ENCODE results near the gene SCN5A. TPM values are rescaled to one million over a fixed set of nuclear protein-coding genes. Genes with fewer than 3 reads are reported as not detected.

The SCN5A gene
- polyA plus RNA-seq, 1 donor (not counting 4 experiments of a cell fraction or from before 2014, with no cell fraction given): 0.26 TPM

DNA sequence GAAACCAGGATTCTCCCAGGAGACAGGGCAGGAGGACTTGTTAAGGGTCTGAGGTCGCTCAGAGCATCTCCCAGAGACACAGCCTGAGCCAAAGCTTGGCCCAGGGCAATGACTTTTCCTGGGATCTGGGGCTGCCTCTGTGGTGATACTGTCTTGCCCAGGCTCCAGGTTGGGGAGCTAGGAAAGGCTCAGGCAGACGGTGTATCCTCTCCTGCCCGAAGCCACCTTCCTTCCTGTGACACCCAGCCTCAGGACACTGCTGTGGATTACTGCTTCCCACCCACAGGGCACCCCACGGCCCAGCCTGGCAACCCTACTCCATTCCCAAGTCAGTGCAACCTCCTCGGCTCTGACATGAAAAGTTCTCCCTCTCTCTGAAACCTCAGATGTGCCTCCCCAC is 31.9 kb downstream of the SCN5A start:
- no peak overlapping the region for H3K27ac ChIP-seq (ENCODE audit: control insufficient read depth, insufficient read depth, low read length)
- H3K9me3 ChIP-seq (ENCODE audit: control insufficient read depth, low read depth, low read length): no peaks in the 10 kb centered on the region
- H4K20me1 ChIP-seq (ENCODE audit: control insufficient read depth, extremely low read depth, insufficient read depth, low read length): no peaks in the 10 kb centered on the region
- H3K27me3 ChIP-seq (ENCODE audit: control insufficient read depth, extremely low read depth, insufficient read depth, low read length): peaks cover 10% of the 10 kb centered on the region
- no peak overlapping the region for H3K4me3 ChIP-seq (ENCODE audit: control insufficient read depth in 2 of 3, extremely low read depth in 1 of 3, insufficient read depth in 2 of 3, low read depth in 1 of 3, low read length in 3 of 3)
- H3K36me3 ChIP-seq (ENCODE audit: control insufficient read depth in 2 of 2, extremely low read depth in 1 of 2, insufficient read depth in 2 of 2, low read length in 2 of 2): no peaks in the 10 kb centered on the region
- H3K4me1 ChIP-seq (ENCODE audit: control insufficient read depth, extremely low read depth, insufficient read depth, low read length): no peaks in the 10 kb centered on the region
- TF ChIP-seq, protein P1, sequence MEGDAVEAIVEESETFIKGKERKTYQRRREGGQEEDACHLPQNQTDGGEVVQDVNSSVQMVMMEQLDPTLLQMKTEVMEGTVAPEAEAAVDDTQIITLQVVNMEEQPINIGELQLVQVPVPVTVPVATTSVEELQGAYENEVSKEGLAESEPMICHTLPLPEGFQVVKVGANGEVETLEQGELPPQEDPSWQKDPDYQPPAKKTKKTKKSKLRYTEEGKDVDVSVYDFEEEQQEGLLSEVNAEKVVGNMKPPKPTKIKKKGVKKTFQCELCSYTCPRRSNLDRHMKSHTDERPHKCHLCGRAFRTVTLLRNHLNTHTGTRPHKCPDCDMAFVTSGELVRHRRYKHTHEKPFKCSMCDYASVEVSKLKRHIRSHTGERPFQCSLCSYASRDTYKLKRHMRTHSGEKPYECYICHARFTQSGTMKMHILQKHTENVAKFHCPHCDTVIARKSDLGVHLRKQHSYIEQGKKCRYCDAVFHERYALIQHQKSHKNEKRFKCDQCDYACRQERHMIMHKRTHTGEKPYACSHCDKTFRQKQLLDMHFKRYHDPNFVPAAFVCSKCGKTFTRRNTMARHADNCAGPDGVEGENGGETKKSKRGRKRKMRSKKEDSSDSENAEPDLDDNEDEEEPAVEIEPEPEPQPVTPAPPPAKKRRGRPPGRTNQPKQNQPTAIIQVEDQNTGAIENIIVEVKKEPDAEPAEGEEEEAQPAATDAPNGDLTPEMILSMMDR (optimal IDR thresholded peaks at IDR 0.05 in 1 of 3, IDR thresholded peaks at IDR 0.05 in 1 of 3, conservative IDR thresholded peaks at IDR 0.05 in 1 of 3; ENCODE audit: extremely low read depth in 1 of 3, insufficient read depth in 2 of 3, low read length in 3 of 3): no peak
- TF ChIP-seq EZH2 (IDR thresholded peaks at IDR 0.05; ENCODE audit: low read length): no peak
- H3K9ac ChIP-seq (ENCODE audit: control insufficient read depth, extremely low read depth, insufficient read depth, low read length): no peak overlapping the region
- H3K9me1 ChIP-seq (ENCODE audit: control insufficient read depth, extremely low read depth, insufficient read depth, low read length): no peaks in the 10 kb centered on the region
- FAIRE-seq (no peak), DNase-seq (ENCODE audit: low read depth, low spot score) (no peak)
- H3K4me2 ChIP-seq (ENCODE audit: control insufficient read depth, extremely low read depth, insufficient read depth, low read depth, low read length): no peak overlapping the region
- H2AFZ ChIP-seq (ENCODE audit: control insufficient read depth, low read length): no peak overlapping the region
- dilution Hi-C loops (cut with MboI; ENCODE audit: extremely low pct_ligation_motif_present, low sequenced_read_pairs): no loop called here
- H3K79me2 ChIP-seq (ENCODE audit: control insufficient read depth, insufficient read depth, low read length): no peaks in the 10 kb centered on the region

DNA sequence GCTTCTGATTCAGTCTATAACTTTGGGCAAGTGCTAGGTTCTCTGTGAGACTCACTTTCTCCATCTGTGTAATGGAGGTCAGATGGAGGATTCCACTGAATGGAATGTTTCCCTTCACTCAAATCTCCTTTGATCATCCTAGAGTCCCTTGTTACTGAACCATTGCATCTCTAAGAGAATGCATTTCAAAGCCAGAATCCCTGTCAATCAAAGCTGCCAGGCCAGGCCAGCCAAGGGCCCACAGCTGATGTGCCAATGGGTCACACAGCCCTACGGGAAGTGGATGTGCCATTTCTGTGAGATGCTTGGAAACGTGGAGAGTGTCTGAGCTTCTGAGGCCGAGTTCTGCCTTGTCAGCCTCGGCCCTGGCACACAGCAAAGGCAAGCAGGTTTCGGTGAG is 32.4 kb downstream of the SCN5A start:
- no peaks in the 10 kb centered on the region for H3K79me2 ChIP-seq (ENCODE audit: control insufficient read depth, insufficient read depth, low read length)
- H4K20me1 ChIP-seq (ENCODE audit: control insufficient read depth, extremely low read depth, insufficient read depth, low read length): no peaks in the 10 kb centered on the region
- no peak overlapping the region for H2AFZ ChIP-seq (ENCODE audit: control insufficient read depth, low read length)
- H3K4me2 ChIP-seq (ENCODE audit: control insufficient read depth, extremely low read depth, insufficient read depth, low read depth, low read length): no peak overlapping the region
- dilution Hi-C loops (cut with MboI; ENCODE audit: extremely low pct_ligation_motif_present, low sequenced_read_pairs): no loop called here
- H3K9ac ChIP-seq (ENCODE audit: control insufficient read depth, extremely low read depth, insufficient read depth, low read length): no peak overlapping the region
- no peak overlapping the region for H3K27ac ChIP-seq (ENCODE audit: control insufficient read depth, insufficient read depth, low read length)
- FAIRE-seq (no peak), DNase-seq (ENCODE audit: low read depth, low spot score) (no peak)
- H3K4me3 ChIP-seq (ENCODE audit: control insufficient read depth in 2 of 3, extremely low read depth in 1 of 3, insufficient read depth in 2 of 3, low read depth in 1 of 3, low read length in 3 of 3): no peak overlapping the region
- H3K4me1 ChIP-seq (ENCODE audit: control insufficient read depth, extremely low read depth, insufficient read depth, low read length): no peaks in the 10 kb centered on the region
- no peaks in the 10 kb centered on the region for H3K36me3 ChIP-seq (ENCODE audit: control insufficient read depth in 2 of 2, extremely low read depth in 1 of 2, insufficient read depth in 2 of 2, low read length in 2 of 2)
- no peaks in the 10 kb centered on the region for H3K9me1 ChIP-seq (ENCODE audit: control insufficient read depth, extremely low read depth, insufficient read depth, low read length)
- H3K27me3 ChIP-seq (ENCODE audit: control insufficient read depth, extremely low read depth, insufficient read depth, low read length): peaks cover 10% of the 10 kb centered on the region
- TF ChIP-seq, protein P1 (optimal IDR thresholded peaks at IDR 0.05 in 1 of 3, IDR thresholded peaks at IDR 0.05 in 1 of 3, conservative IDR thresholded peaks at IDR 0.05 in 1 of 3; ENCODE audit: extremely low read depth in 1 of 3, insufficient read depth in 2 of 3, low read length in 3 of 3): no peak
- no peak for TF ChIP-seq EZH2 (IDR thresholded peaks at IDR 0.05; ENCODE audit: low read length)
- H3K9me3 ChIP-seq (ENCODE audit: control insufficient read depth, low read depth, low read length): no peaks in the 10 kb centered on the region
